H54 (cell line): Measurements from ENCODE around the gene C15orf61.

Experiments
- DNase-seq: peaks from one replicate; pipeline ENCODE4 v3.0.0; 2011; ENCODE audit warnings: low spot score, mixed read lengths; ENCODE audit not compliant: insufficient read length
- FAIRE-seq: peaks from 3 replicates; lab custom pipeline; 2011; peaks lifted over from hg19 to GRCh38; lab: Jason Lieb, UNC
- POLR2A ChIP-seq: IDR thresholded peaks from 2 replicates; pipeline ENCODE4 v1.6.1; 2011; ENCODE audit warnings: low read depth, mild to moderate bottlenecking, low read length

Gene C15orf61

GRCh38 chr15:67573194-67573593, 52.3 kb downstream of the C15orf61 start:
- DNase-seq (no peak), FAIRE-seq (no peak)
- TF ChIP-seq POLR2A, result no peak

- DNase-seq (no peak), FAIRE-seq (no peak)
- TF ChIP-seq POLR2A, result no peak
Measured at GRCh38 chr15:67575039-67575502, 54.1 kb downstream of the C15orf61 start.

GRCh38 chr15:67578020-67578600, 57.2 kb downstream of the C15orf61 start:
- DNase-seq (no peak), FAIRE-seq (no peak)
- TF ChIP-seq POLR2A, result no peak

- DNase-seq (no peak), FAIRE-seq (no peak)
- TF ChIP-seq POLR2A, result no peak
Measured at GRCh38 chr15:67579164-67579563, 58.2 kb downstream of the C15orf61 start.
